GM12864 (cell line): ENCODE data around the gene EPS15.

ENCODE experiments used
- DNase-seq: peaks from one replicate; pipeline ENCODE4 v3.0.0-alpha.2; 2011; ENCODE audit warnings: low read depth
- H3K4me3 ChIP-seq: 2 replicates; pipeline ENCODE4 v1.5.1; 2011; ENCODE audit warnings: mild to moderate bottlenecking, low read depth, low read length, control low read depth
- CTCF ChIP-seq: IDR thresholded peaks from 2 replicates; pipeline ENCODE4 v1.5.1; 2011; ENCODE audit warnings: low read depth, mild to moderate bottlenecking, moderate library complexity, low read length, control low read depth, inconsistent platforms; ENCODE audit errors: missing control alignments

EPS15 gene

DNA sequence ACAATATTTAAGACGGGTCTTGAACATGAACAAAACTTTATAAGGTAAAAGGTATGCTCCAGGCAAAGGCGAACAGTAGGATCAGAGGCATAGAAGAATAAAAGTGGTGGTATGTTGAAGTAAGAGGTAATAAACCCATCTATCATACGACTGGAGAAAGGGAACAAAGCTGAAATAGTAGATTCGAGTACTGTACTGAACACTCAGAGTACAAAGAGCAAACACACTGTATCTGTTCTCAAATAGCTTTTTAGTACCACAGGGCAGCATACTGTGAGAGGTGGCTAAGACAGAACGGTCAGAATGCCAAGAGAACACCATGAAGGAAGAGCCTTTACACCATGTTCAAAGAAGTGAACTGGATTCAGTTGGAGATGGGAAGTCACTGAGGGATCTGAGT is 83.2 kb downstream of the EPS15 start:
- no peak for DNase-seq
- no peak overlapping the region for H3K4me3 ChIP-seq
- TF ChIP-seq CTCF: no peak

DNA sequence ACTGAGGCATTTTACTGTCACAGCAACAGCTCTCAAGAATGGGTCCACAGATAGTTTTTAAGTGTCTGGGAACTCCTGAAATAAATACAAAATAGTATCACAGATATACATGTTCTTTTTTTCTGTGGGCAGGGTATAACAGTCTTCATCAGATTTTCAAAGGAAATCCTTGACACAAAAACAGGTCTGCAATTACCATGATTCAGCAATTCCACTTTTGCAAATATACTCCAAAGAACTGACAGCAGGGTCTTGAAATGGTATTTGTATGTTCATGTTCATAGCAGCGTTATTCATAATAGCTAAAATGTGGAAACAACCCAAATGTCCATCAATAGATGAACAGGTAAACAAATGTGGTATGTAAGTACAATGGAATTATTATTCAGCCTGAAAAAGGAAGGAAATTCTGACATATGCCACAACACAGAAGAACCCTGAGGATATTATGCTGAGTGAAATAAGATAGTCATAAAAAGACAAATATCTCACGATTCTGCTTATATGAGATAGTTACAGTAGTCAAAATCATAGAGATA is 85.0 kb downstream of the EPS15 start:
- no peak overlapping the region for H3K4me3 ChIP-seq
- no peak for TF ChIP-seq CTCF
- no peak for DNase-seq

GRCh38 chr1:51433269-51433971 is 85.6 kb downstream of the EPS15 start:
- no peak overlapping the region for H3K4me3 ChIP-seq
- DNase-seq: no peak
- TF ChIP-seq CTCF: no peak

GRCh38 chr1:51432146-51432545 is 86.9 kb downstream of the EPS15 start:
- DNase-seq: no peak
- TF ChIP-seq CTCF: no peak
- H3K4me3 ChIP-seq: no peak overlapping the region

DNA sequence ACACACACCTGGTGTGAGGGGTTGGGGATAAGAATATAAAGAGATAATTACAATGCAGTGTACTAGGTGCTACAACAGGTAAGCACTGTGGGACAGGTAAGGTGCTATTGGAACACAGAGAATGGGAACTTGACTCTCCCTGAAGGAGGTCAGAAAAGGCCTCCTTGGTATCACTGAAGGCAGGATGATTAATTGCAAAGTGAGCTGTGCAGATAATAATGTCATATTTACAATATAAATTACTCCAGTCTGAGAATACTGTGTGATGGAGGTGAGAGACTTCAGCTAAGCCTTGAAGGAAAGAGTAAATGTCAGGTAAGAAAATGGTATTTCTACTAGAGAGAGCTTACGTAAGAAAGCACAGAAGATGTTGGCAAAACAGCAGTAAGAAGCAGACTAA is 91.6 kb downstream of the EPS15 start:
- TF ChIP-seq CTCF: no peak
- no peak overlapping the region for H3K4me3 ChIP-seq
- no peak for DNase-seq

DNA sequence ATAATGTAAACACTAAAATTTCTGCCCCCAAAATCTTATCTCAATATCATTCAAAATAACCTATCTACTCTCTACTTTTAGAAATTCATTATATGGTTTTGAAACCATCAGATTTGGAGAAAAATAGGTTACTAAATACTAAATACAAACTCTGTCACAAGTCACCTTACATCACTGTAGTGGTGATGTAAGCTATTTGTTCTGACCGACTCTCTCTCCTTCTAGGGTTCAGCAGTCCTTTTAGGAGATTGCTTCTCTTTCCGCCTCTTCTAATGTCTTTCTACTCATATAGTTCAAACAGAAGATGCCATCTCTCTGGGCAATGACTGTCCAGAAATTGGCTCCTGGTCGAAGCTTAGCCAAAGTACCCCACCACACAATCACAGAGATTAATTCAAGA is 93.1 kb downstream of the EPS15 start:
- no peak for DNase-seq
- H3K4me3 ChIP-seq: no peak overlapping the region
- no peak for TF ChIP-seq CTCF

GRCh38 chr1:51425273-51425672 is 93.8 kb downstream of the EPS15 start:
- DNase-seq: no peak
- no peak for TF ChIP-seq CTCF
- H3K4me3 ChIP-seq: no peak overlapping the region
